ENCODE results near the gene HLCS.
"Not testable (repeated sequence)": the region's sequence is repeated elsewhere in the genome, so short reads cannot be mapped to it uniquely, and the experiment has no call there.

The HLCS gene

GRCh38 chr21:36825658-36826057, 140.8 kb downstream of the HLCS start:
- Histone ChIP-seq H3K27me3 (ENCODE audit: insufficient read depth, low read length) (no peaks in the 10 kb centered on the region), H3K4me3 (ENCODE audit: low read length) (no peak overlapping the region), H3K9me3 (ENCODE audit: low read length) (no peaks in the 10 kb centered on the region), H2AFZ (ENCODE audit: low read depth, low read length) (no peak overlapping the region), H3K4me1 (ENCODE audit: insufficient read depth, low read length) (no peaks in the 10 kb centered on the region), H3K36me3 (ENCODE audit: insufficient read depth, low read length) (no peaks in the 10 kb centered on the region)

GRCh38 chr21:36821032-36821299, 145.5 kb downstream of the HLCS start:
- Histone ChIP-seq H3K9me3 (ENCODE audit: low read length) (no peaks in the 10 kb centered on the region), H3K36me3 (ENCODE audit: insufficient read depth, low read length) (no peaks in the 10 kb centered on the region), H2AFZ (ENCODE audit: low read depth, low read length) (no peak overlapping the region), H3K4me3 (ENCODE audit: low read length) (no peak overlapping the region), H3K4me1 (ENCODE audit: insufficient read depth, low read length) (peaks cover 18% of the 10 kb centered on the region), H3K27me3 (ENCODE audit: insufficient read depth, low read length) (no peaks in the 10 kb centered on the region)

GRCh38 chr21:36820176-36821031, 146.1 kb downstream of the HLCS start:
- peaks cover 18% of the 10 kb centered on the region for H3K4me1 ChIP-seq (ENCODE audit: insufficient read depth, low read length)
- no peaks in the 10 kb centered on the region for H3K36me3 ChIP-seq (ENCODE audit: insufficient read depth, low read length)
- no peaks in the 10 kb centered on the region for H3K27me3 ChIP-seq (ENCODE audit: insufficient read depth, low read length)
- no peak overlapping the region for H3K4me3 ChIP-seq (ENCODE audit: low read length)
- H3K9me3 ChIP-seq (ENCODE audit: low read length), result no peaks in the 10 kb centered on the region
- H2AFZ ChIP-seq (ENCODE audit: low read depth, low read length), result no peak overlapping the region

- no peak overlapping the region for H2AFZ ChIP-seq (ENCODE audit: low read depth, low read length)
- H3K36me3 ChIP-seq (ENCODE audit: insufficient read depth, low read length), result no peaks in the 10 kb centered on the region
- no peaks in the 10 kb centered on the region for H3K9me3 ChIP-seq (ENCODE audit: low read length)
- H3K4me3 ChIP-seq (ENCODE audit: low read length), result no peak overlapping the region
- H3K27me3 ChIP-seq (ENCODE audit: insufficient read depth, low read length), result no peaks in the 10 kb centered on the region
- peaks cover 18% of the 10 kb centered on the region for H3K4me1 ChIP-seq (ENCODE audit: insufficient read depth, low read length)
These were observed 148.6 kb downstream of the HLCS start for GRCh38 chr21:36817732-36818450.

- no peak overlapping the region for H2AFZ ChIP-seq (ENCODE audit: low read depth, low read length)
- no peaks in the 10 kb centered on the region for H3K9me3 ChIP-seq (ENCODE audit: low read length)
- no peaks in the 10 kb centered on the region for H3K27me3 ChIP-seq (ENCODE audit: insufficient read depth, low read length)
- H3K36me3 ChIP-seq (ENCODE audit: insufficient read depth, low read length), result no peaks in the 10 kb centered on the region
- H3K4me1 ChIP-seq (ENCODE audit: insufficient read depth, low read length), result peaks cover 18% of the 10 kb centered on the region
- no peak overlapping the region for H3K4me3 ChIP-seq (ENCODE audit: low read length)
These were observed 149.8 kb downstream of the HLCS start for GRCh38 chr21:36816561-36817130.

- H3K4me3 ChIP-seq (ENCODE audit: low read length); H3K36me3 ChIP-seq (ENCODE audit: insufficient read depth, low read length); H2AFZ ChIP-seq (ENCODE audit: low read depth, low read length); H3K27me3 ChIP-seq (ENCODE audit: insufficient read depth, low read length); H3K9me3 ChIP-seq (ENCODE audit: low read length): not testable (repeated sequence)
- H3K4me1 ChIP-seq (ENCODE audit: insufficient read depth, low read length), result peaks cover 18% of the 10 kb centered on the region
These were observed 150.4 kb downstream of the HLCS start for GRCh38 chr21:36816026-36816425.

GRCh38 chr21:36815284-36815683, 151.2 kb downstream of the HLCS start:
- no peak overlapping the region for H2AFZ ChIP-seq (ENCODE audit: low read depth, low read length)
- no peaks in the 10 kb centered on the region for H3K36me3 ChIP-seq (ENCODE audit: insufficient read depth, low read length)
- H3K9me3 ChIP-seq (ENCODE audit: low read length), result no peaks in the 10 kb centered on the region
- peaks cover 18% of the 10 kb centered on the region for H3K4me1 ChIP-seq (ENCODE audit: insufficient read depth, low read length)
- H3K27me3 ChIP-seq (ENCODE audit: insufficient read depth, low read length), result no peaks in the 10 kb centered on the region
- H3K4me3 ChIP-seq (ENCODE audit: low read length), result no peak overlapping the region

- Histone ChIP-seq H3K27me3 (ENCODE audit: insufficient read depth, low read length) (no peaks in the 10 kb centered on the region), H2AFZ (ENCODE audit: low read depth, low read length) (no peak overlapping the region), H3K36me3 (ENCODE audit: insufficient read depth, low read length) (no peaks in the 10 kb centered on the region), H3K9me3 (ENCODE audit: low read length) (no peaks in the 10 kb centered on the region), H3K4me1 (ENCODE audit: insufficient read depth, low read length) (peaks cover 11% of the 10 kb centered on the region), H3K4me3 (ENCODE audit: low read length) (no peak overlapping the region)
These were observed 153.4 kb downstream of the HLCS start for GRCh38 chr21:36813052-36813451.

- Histone ChIP-seq H3K36me3 (ENCODE audit: insufficient read depth, low read length) (no peaks in the 10 kb centered on the region), H3K27me3 (ENCODE audit: insufficient read depth, low read length) (no peaks in the 10 kb centered on the region), H3K4me1 (ENCODE audit: insufficient read depth, low read length) (no peaks in the 10 kb centered on the region), H2AFZ (ENCODE audit: low read depth, low read length) (no peak overlapping the region), H3K4me3 (ENCODE audit: low read length) (no peak overlapping the region), H3K9me3 (ENCODE audit: low read length) (no peaks in the 10 kb centered on the region)
These were observed 154.7 kb downstream of the HLCS start for GRCh38 chr21:36811762-36812161.

GRCh38 chr21:36810443-36810842, 156.0 kb downstream of the HLCS start:
- no peaks in the 10 kb centered on the region for H3K4me1 ChIP-seq (ENCODE audit: insufficient read depth, low read length)

GRCh38 chr21:36807422-36807928, 159.0 kb downstream of the HLCS start:
- Histone ChIP-seq H2AFZ (ENCODE audit: low read depth, low read length) (no peak overlapping the region), H3K27me3 (ENCODE audit: insufficient read depth, low read length) (no peaks in the 10 kb centered on the region), H3K9me3 (ENCODE audit: low read length) (no peaks in the 10 kb centered on the region), H3K4me3 (ENCODE audit: low read length) (no peak overlapping the region), H3K36me3 (ENCODE audit: insufficient read depth, low read length) (no peaks in the 10 kb centered on the region), H3K4me1 (ENCODE audit: insufficient read depth, low read length) (no peaks in the 10 kb centered on the region)

More at GRCh38 chr21:36810443-36810842, 156.0 kb downstream of the HLCS start:
- Histone ChIP-seq H2AFZ (ENCODE audit: low read depth, low read length) (no peak overlapping the region), H3K4me3 (ENCODE audit: low read length) (no peak overlapping the region), H3K36me3 (ENCODE audit: insufficient read depth, low read length) (no peaks in the 10 kb centered on the region), H3K9me3 (ENCODE audit: low read length) (no peaks in the 10 kb centered on the region), H3K27me3 (ENCODE audit: insufficient read depth, low read length) (no peaks in the 10 kb centered on the region)

- H3K27me3 ChIP-seq (ENCODE audit: insufficient read depth, low read length), result no peaks in the 10 kb centered on the region
- no peak overlapping the region for H2AFZ ChIP-seq (ENCODE audit: low read depth, low read length)
- no peaks in the 10 kb centered on the region for H3K4me1 ChIP-seq (ENCODE audit: insufficient read depth, low read length)
- no peaks in the 10 kb centered on the region for H3K36me3 ChIP-seq (ENCODE audit: insufficient read depth, low read length)
- no peaks in the 10 kb centered on the region for H3K9me3 ChIP-seq (ENCODE audit: low read length)
- no peak overlapping the region for H3K4me3 ChIP-seq (ENCODE audit: low read length)
These were observed 160.4 kb downstream of the HLCS start for GRCh38 chr21:36806103-36806502.

GRCh38 chr21:36804874-36805611, 161.4 kb downstream of the HLCS start:
- no peaks in the 10 kb centered on the region for H3K4me1 ChIP-seq (ENCODE audit: insufficient read depth, low read length)
- no peaks in the 10 kb centered on the region for H3K9me3 ChIP-seq (ENCODE audit: low read length)
- H3K4me3 ChIP-seq (ENCODE audit: low read length), result no peak overlapping the region
- no peaks in the 10 kb centered on the region for H3K27me3 ChIP-seq (ENCODE audit: insufficient read depth, low read length)
- H2AFZ ChIP-seq (ENCODE audit: low read depth, low read length), result no peak overlapping the region
- no peaks in the 10 kb centered on the region for H3K36me3 ChIP-seq (ENCODE audit: insufficient read depth, low read length)

Data from neuron (in vitro differentiated cells).